ENCODE measurements around the gene PKHD1. TPM values are rescaled to one million over a fixed set of nuclear protein-coding genes. Genes with fewer than 3 reads are reported as not detected.

Gene PKHD1
- total RNA-seq, 1 experiment from 2014 or later = not detected

- no TSS peak for BruUV-seq (replicated peaks)
- CTCF ChIA-PET = no interaction called here
Measured at GRCh38 chr6:51569594-51569993, 517.8 kb downstream of the PKHD1 start.

GRCh38 chr6:51568771-51569170 is 518.6 kb downstream of the PKHD1 start:
- TF ChIP-seq TCF7L2 (IDR thresholded peaks at IDR 0.05; ENCODE audit: low read depth, low read length) = no peak
- no peak for TF ChIP-seq REST (IDR thresholded peaks at IDR 0.05; ENCODE audit: insufficient read depth in 1 of 2, low read depth in 2 of 2, low read length in 1 of 2)
- TF ChIP-seq SIN3A (IDR thresholded peaks at IDR 0.05; ENCODE audit: borderline replicate concordance, insufficient read depth, low read depth, low read length) = no peak
- TF ChIP-seq POLR2AphosphoS5 (IDR thresholded peaks at IDR 0.05; ENCODE audit: low read depth, low read length) = no peak
- no peak for TF ChIP-seq CTCF (IDR thresholded peaks at IDR 0.05)
- Histone ChIP-seq H3K9me3 (ENCODE audit: control insufficient read depth, insufficient read depth, low read depth, low read length) (no peaks in the 10 kb centered on the region), H3K36me3 (ENCODE audit: control insufficient read depth, insufficient read depth, low read length) (no peaks in the 10 kb centered on the region), H3K4me1 (ENCODE audit: control insufficient read depth, insufficient read depth, low read length) (no peaks in the 10 kb centered on the region), H3K4me3 (ENCODE audit: low read depth in 2 of 2, low read length in 2 of 2) (no peak overlapping the region), H3K27me3 (ENCODE audit: control insufficient read depth, insufficient read depth, low read length) (no peaks in the 10 kb centered on the region), H3K27ac (ENCODE audit: low read length) (no peak overlapping the region)
- ATAC-seq (no peak), DNase-seq (ENCODE audit: low read depth, low spot score) (no peak)
- intact Hi-C loops (cut with micrococcal nuclease; ENCODE audit: unreplicated experiment) (no loop called here), in situ Hi-C loops (cut with HindIII; ENCODE audit: low pct_unique_long_range_greater_than_20kb, low sequenced_read_pairs) (no loop called here)
- POLR2A ChIA-PET = no interaction called here
- BruUV-seq (replicated peaks) = no TSS peak
- CTCF ChIA-PET = no interaction called here

More at GRCh38 chr6:51569594-51569993, 517.8 kb downstream of the PKHD1 start:
- no peaks in the 10 kb centered on the region for H3K9me3 ChIP-seq (ENCODE audit: control insufficient read depth, insufficient read depth, low read depth, low read length)
- H3K4me3 ChIP-seq (ENCODE audit: low read depth in 2 of 2, low read length in 2 of 2) = no peak overlapping the region
- no peaks in the 10 kb centered on the region for H3K4me1 ChIP-seq (ENCODE audit: control insufficient read depth, insufficient read depth, low read length)
- POLR2A ChIA-PET = no interaction called here
- H3K36me3 ChIP-seq (ENCODE audit: control insufficient read depth, insufficient read depth, low read length) = no peaks in the 10 kb centered on the region
- H3K27me3 ChIP-seq (ENCODE audit: control insufficient read depth, insufficient read depth, low read length) = no peaks in the 10 kb centered on the region
- H3K27ac ChIP-seq (ENCODE audit: low read length) = no peak overlapping the region
- intact Hi-C loops (cut with micrococcal nuclease; ENCODE audit: unreplicated experiment) = no loop called here
- in situ Hi-C loops (cut with HindIII; ENCODE audit: low pct_unique_long_range_greater_than_20kb, low sequenced_read_pairs) = no loop called here
- DNase-seq (ENCODE audit: low read depth, low spot score) (no peak), ATAC-seq (no peak)
- TF ChIP-seq SIN3A (IDR thresholded peaks at IDR 0.05; ENCODE audit: borderline replicate concordance, insufficient read depth, low read depth, low read length) (no peak), TCF7L2 (IDR thresholded peaks at IDR 0.05; ENCODE audit: low read depth, low read length) (no peak), CTCF (IDR thresholded peaks at IDR 0.05) (no peak), POLR2AphosphoS5 (IDR thresholded peaks at IDR 0.05; ENCODE audit: low read depth, low read length) (no peak), REST (IDR thresholded peaks at IDR 0.05; ENCODE audit: insufficient read depth in 1 of 2, low read depth in 2 of 2, low read length in 1 of 2) (no peak)
